GM12864 (cell line): Measurements from ENCODE around the gene ADRB2.
A peak's percentile ranks its signal among the peaks of the same experiment; 100 is the strongest.

Experiments used
- DNase-seq: peaks from one replicate; pipeline ENCODE4 v3.0.0-alpha.2; 2011; ENCODE audit warnings: low read depth
- H3K4me3 ChIP-seq: 2 replicates; pipeline ENCODE4 v1.5.1; 2011; ENCODE audit warnings: mild to moderate bottlenecking, low read depth, low read length, control low read depth
- CTCF ChIP-seq: IDR thresholded peaks from 2 replicates; pipeline ENCODE4 v1.5.1; 2011; ENCODE audit warnings: low read depth, mild to moderate bottlenecking, moderate library complexity, low read length, control low read depth, inconsistent platforms; ENCODE audit errors: missing control alignments

ADRB2 gene

GRCh38 chr5:148830211-148830610 lies 3.8 kb downstream of the ADRB2 start:
- no peak overlapping the region for H3K4me3 ChIP-seq
- DNase-seq, result no peak
- TF ChIP-seq CTCF, result no peak

- no peak overlapping the region for H3K4me3 ChIP-seq
- peak; percentile 62 for DNase-seq
- no peak for TF ChIP-seq CTCF
Observed at GRCh38 chr5:148831590-148832565, 5.5 kb downstream of the ADRB2 start.

GRCh38 chr5:148833122-148833521 lies 6.7 kb downstream of the ADRB2 start:
- H3K4me3 ChIP-seq, result no peak overlapping the region
- TF ChIP-seq CTCF, result no peak
- no peak for DNase-seq

GRCh38 chr5:148833925-148834324 lies 7.5 kb downstream of the ADRB2 start:
- no peak overlapping the region for H3K4me3 ChIP-seq
- TF ChIP-seq CTCF, result no peak
- DNase-seq, result no peak

GRCh38 chr5:148834689-148835088 lies 8.3 kb downstream of the ADRB2 start:
- no peak for TF ChIP-seq CTCF
- no peak overlapping the region for H3K4me3 ChIP-seq
- no peak for DNase-seq

- no peak for DNase-seq
- TF ChIP-seq CTCF, result no peak
- H3K4me3 ChIP-seq, result no peak overlapping the region
Observed at GRCh38 chr5:148836272-148837250, 10.2 kb downstream of the ADRB2 start.
